NK-92 treated with Interleukin-12 subunit alpha and Interleukin-12 subunit beta, amount 100 ng/mL, for 24 hours (cell line): ENCODE measurements around the gene FBXO47.

ENCODE experiments used
- DNase-seq: peaks from one replicate; lab custom pipeline; 2025; lab: John Stamatoyannopoulos, UW

Gene FBXO47

GRCh38 chr17:38900978-38901656, 66.1 kb downstream of the FBXO47 start:
- DNase-seq: peak; percentile 84

GRCh38 chr17:38899421-38899820, 67.8 kb downstream of the FBXO47 start:
- DNase-seq: no peak

- peak; percentile 91 for DNase-seq
Measured at GRCh38 chr17:38898812-38899348, 68.3 kb downstream of the FBXO47 start.

- peak; percentile 58 for DNase-seq
Measured at GRCh38 chr17:38898291-38898679, 68.9 kb downstream of the FBXO47 start.

DNA sequence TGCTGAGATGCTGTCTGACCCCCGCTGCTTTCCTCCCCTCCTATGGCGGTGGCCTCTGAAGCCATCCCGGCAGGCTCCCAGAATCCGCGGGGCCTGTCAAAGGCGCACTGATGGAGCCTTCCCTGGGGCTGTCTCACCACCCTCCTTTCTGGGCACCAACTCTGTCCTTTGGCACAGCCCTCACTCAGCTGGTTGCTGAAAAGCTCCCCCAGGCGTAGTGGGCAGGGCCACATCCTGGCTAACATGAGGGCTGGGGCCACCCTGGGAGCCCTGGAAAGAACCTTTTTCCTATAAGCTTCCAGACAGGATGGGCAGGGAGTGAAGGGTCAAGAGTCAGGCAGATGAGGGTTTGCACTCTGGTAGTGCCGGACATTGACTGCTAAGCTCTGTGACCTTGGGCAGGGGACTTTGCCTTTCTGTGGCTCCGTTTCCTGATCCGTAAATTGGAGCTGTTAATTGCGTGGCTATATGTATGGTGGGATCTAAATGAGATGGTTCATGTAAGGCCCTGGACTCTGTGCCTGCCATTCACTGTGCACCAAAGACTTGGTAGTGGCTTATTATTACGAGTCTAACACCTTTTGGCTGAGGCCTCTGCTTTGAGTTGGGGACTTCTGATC, 69.4 kb downstream of the FBXO47 start:
- no peak for DNase-seq

DNA sequence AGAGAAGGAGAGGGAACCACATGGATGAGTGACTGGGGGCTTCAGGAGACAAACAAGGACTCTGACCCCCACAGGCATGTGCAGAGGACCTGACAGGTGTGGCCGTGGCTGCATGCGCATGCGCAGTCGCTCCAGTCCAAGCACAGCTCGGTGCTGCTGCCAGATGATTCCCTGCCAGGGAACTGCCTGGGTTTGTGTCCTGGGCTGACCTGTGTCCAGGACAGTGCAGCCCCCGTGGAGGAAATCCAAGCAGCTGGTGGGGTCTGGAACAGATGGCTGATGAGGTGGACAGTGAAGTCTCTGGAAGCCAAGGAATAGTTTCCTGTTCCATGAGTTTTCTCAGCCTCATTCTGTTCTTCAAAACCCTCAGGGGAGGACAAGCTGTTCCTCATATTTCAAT, 70.0 kb downstream of the FBXO47 start:
- no peak for DNase-seq

DNA sequence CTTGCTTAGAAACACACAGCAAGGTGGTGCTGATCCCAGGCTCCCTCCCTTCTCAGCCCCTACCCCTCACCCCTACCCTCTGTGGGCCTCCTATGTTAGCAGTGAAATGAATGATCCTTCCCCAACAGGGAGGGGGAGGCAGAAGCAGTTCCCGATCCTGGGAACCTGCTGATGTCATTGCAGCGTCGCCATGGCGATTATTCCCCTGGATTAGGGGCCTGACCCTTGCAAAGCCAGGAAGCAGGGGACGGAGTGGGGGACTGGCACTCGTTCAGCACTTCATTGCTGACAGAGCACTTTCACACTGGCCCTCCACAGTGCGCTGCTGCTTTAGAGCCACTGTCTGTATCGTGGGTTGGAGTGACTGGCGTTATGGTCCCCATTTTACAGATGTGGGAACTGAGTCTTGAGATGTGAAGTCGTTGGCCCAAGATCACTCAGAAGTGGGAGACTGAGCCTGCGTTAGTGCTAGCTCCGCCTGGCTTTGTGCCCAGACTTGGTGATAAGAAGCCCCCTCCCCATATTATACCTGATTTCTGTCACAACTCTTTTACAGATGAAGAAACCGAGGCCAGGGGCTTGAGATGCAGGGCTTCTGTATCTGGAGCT, 70.8 kb downstream of the FBXO47 start:
- DNase-seq: no peak

- DNase-seq: no peak
Measured at GRCh38 chr17:38894276-38894675, 72.9 kb downstream of the FBXO47 start.

GRCh38 chr17:38893607-38894006, 73.6 kb downstream of the FBXO47 start:
- peak; percentile 76 for DNase-seq

GRCh38 chr17:38893113-38893512, 74.1 kb downstream of the FBXO47 start:
- no peak for DNase-seq

- no peak for DNase-seq
Measured at GRCh38 chr17:38892620-38893019, 74.6 kb downstream of the FBXO47 start.

DNA sequence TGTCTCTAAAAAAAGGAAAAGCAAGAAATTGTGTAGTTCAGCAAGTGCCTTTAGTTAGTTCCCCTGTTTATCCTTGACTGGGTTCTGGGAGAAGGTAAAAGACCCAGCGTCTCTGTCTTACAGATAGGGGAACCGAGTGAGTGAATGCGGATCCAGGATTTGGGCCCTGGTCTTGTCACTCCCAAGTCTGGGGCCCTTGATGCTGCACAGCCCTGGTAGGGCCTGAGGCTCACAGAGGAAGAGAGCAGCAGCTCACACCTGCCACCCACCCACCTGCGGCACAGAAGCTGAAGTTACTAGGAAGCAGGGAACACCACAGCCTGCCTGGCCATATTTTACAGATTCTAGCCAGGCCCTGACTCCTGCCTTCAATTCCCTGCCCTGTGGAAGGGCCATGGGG, 75.1 kb downstream of the FBXO47 start:
- no peak for DNase-seq

GRCh38 chr17:38891441-38891840, 75.8 kb downstream of the FBXO47 start:
- DNase-seq: no peak

- no peak for DNase-seq
Measured at GRCh38 chr17:38890410-38890746, 76.8 kb downstream of the FBXO47 start.

DNA sequence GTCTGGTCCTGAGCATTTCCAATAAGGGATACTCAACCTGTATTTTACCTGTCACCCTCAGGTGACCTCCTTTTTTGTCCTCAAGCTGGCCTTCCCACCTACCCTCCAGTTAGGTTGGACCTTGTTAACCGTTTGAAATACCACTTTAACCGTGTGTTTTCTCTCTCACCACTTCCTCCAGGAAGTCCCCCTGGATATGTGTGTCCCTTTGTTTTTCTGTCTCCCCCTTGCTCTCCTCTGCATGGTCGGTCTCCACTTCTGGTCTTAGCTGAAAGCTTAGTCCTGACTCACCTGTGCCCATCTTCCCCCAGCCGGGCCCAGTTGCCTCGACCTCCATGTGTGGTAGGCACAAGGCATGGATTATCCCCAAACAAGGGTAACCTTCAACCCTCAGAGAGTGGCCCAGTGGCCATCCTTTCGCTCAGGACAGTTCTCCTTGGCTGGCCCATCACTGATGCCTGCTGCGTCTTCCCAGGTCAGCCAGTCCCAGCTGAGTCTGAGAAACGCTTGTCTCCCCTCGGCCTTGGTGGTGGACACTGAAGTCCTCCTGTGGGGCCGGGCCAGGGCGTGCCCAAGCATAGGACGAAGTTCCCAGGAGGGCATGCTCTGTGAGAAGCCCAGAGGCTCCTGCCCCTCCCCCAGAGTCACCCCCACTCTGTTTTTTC, 77.3 kb downstream of the FBXO47 start:
- DNase-seq: no peak

- DNase-seq: no peak
Measured at GRCh38 chr17:38888842-38889241, 78.4 kb downstream of the FBXO47 start.

GRCh38 chr17:38886643-38887010, 80.6 kb downstream of the FBXO47 start:
- DNase-seq: no peak
